GM19372 (cell line): ENCODE data around the gene CD69.
A peak's percentile ranks its signal among the peaks of the same experiment; 100 is the strongest.
"Not testable (repeated sequence)": the region's sequence is repeated elsewhere in the genome, so short reads cannot be mapped to it uniquely, and the experiment has no call there.

Source experiments
- ATAC-seq: cut with Tn5 transposase; IDR thresholded peaks from one replicate; pipeline ENCODE4 v1.9.1; 2021; ENCODE audit warnings: mild to moderate bottlenecking, low read depth, moderate library complexity; ENCODE audit not compliant: unreplicated experiment

CD69 gene

GRCh38 chr12:9751204-9752144 is 9.2 kb downstream of the CD69 start:
- ATAC-seq, result no peak

- ATAC-seq, result peak; percentile 48
These were observed 10.2 kb downstream of the CD69 start for GRCh38 chr12:9750276-9751203.

GRCh38 chr12:9749640-9750039 is 11.1 kb downstream of the CD69 start:
- no peak for ATAC-seq

GRCh38 chr12:9745199-9745598 is 15.5 kb downstream of the CD69 start:
- ATAC-seq, result no peak

- ATAC-seq, result no peak
These were observed 18.0 kb downstream of the CD69 start for GRCh38 chr12:9742661-9743060.

- ATAC-seq, result peak; percentile 61
These were observed 19.0 kb downstream of the CD69 start for GRCh38 chr12:9741726-9742125.

- no peak for ATAC-seq
These were observed 20.5 kb downstream of the CD69 start for GRCh38 chr12:9740106-9740750.

GRCh38 chr12:9739404-9740105 is 21.1 kb downstream of the CD69 start:
- ATAC-seq, result not testable (repeated sequence)

GRCh38 chr12:9738905-9739304 is 21.8 kb downstream of the CD69 start:
- ATAC-seq, result not testable (repeated sequence)

- no peak for ATAC-seq
These were observed 23.6 kb downstream of the CD69 start for GRCh38 chr12:9736936-9737705.

GRCh38 chr12:9735601-9736000 is 25.1 kb downstream of the CD69 start:
- ATAC-seq, result no peak

GRCh38 chr12:9732921-9733461 is 27.7 kb downstream of the CD69 start, which contains the start of gene CLECL1:
TSS of gene CLECL1 (minus strand) at chr12:9733097.
- ATAC-seq, result no peak

GRCh38 chr12:9731797-9732196 is 28.9 kb downstream of the CD69 start:
- no peak for ATAC-seq

GRCh38 chr12:9731393-9731792 is 29.3 kb downstream of the CD69 start:
- ATAC-seq, result no peak

- no peak for ATAC-seq
These were observed 30.1 kb downstream of the CD69 start for GRCh38 chr12:9730591-9730990.

- no peak for ATAC-seq
These were observed 30.7 kb downstream of the CD69 start for GRCh38 chr12:9730011-9730410.

GRCh38 chr12:9729082-9729481 is 31.6 kb downstream of the CD69 start:
- ATAC-seq, result no peak

- ATAC-seq, result no peak
These were observed 32.9 kb downstream of the CD69 start for GRCh38 chr12:9727813-9728212.
